Mesenchymal stem cell (in vitro differentiated cells and primary cell): ENCODE measurements around the gene TAAR6.

ENCODE experiments used
- DNase-seq: peaks from one replicate; pipeline ENCODE4 v3.0.0-alpha.2; 2013
- H2AFZ ChIP-seq: one replicate; pipeline ENCODE4 v1.6.1; 2013; ENCODE audit warnings: low read depth, mild to moderate bottlenecking, control low read depth, inconsistent platforms, low read length, moderate library complexity
- H2AK5ac ChIP-seq: 2 replicates; pipeline ENCODE4 v1.6.1; 2013; ENCODE audit warnings: low read length, moderate library complexity, mild to moderate bottlenecking, inconsistent platforms; ENCODE audit not compliant: severe bottlenecking
- H2BK120ac ChIP-seq: one replicate; pipeline ENCODE4 v1.6.1; 2013; ENCODE audit warnings: low read depth, mild to moderate bottlenecking, inconsistent platforms, low read length, moderate library complexity
- H2BK12ac ChIP-seq, 2 experiments: one replicate each; pipeline ENCODE4 v1.6.1; 2013; ENCODE audit warnings: inconsistent platforms in 2 of 2, low read length in 2 of 2, mild to moderate bottlenecking in 2 of 2, moderate library complexity in 2 of 2, control low read depth in 1 of 2
- H2BK15ac ChIP-seq: one replicate; pipeline ENCODE4 v1.6.1; 2013; ENCODE audit warnings: mild to moderate bottlenecking, low read depth, inconsistent platforms; ENCODE audit not compliant: poor library complexity, severe bottlenecking
- H2BK5ac ChIP-seq: 2 replicates; pipeline ENCODE4 v1.6.1; 2013; ENCODE audit warnings: low read depth, mild to moderate bottlenecking, low read length, control low read depth, inconsistent platforms; ENCODE audit not compliant: poor library complexity, severe bottlenecking
- H3K14ac ChIP-seq, 2 experiments: one replicate each; pipeline ENCODE4 v1.6.1; 2013; ENCODE audit warnings: inconsistent platforms in 2 of 2, low read length in 2 of 2, control low read depth in 1 of 2, mild to moderate bottlenecking in 1 of 2, moderate library complexity in 1 of 2
- H3K18ac ChIP-seq, 2 experiments: one replicate each; pipeline ENCODE4 v1.6.1; 2013; ENCODE audit warnings: inconsistent platforms in 2 of 2, low read length in 2 of 2, control low read depth in 1 of 2, low read depth in 1 of 2, mild to moderate bottlenecking in 1 of 2
- H3K23ac ChIP-seq, 2 experiments: one replicate each; pipeline ENCODE4 v1.6.1; 2013; ENCODE audit warnings: inconsistent platforms in 2 of 2, low read length in 2 of 2, mild to moderate bottlenecking in 2 of 2, moderate library complexity in 2 of 2, control low read depth in 1 of 2
- H3K27ac ChIP-seq: 2 replicates; pipeline ENCODE4 v1.5.1; 2013; ENCODE audit warnings: mild to moderate bottlenecking, moderate library complexity, low read length, control low read depth, inconsistent platforms; ENCODE audit not compliant: poor library complexity, severe bottlenecking
- H3K27me3 ChIP-seq, 2 experiments: 2 replicates each; pipeline versions ENCODE4 v1.6.1 to v1.7.0; 2013; ENCODE audit warnings: low read length in 2 of 2, mild to moderate bottlenecking in 2 of 2, moderate library complexity in 2 of 2, control low read depth in 1 of 2, inconsistent platforms in 1 of 2; ENCODE audit not compliant: control insufficient read depth in 1 of 2, insufficient read depth in 1 of 2
- H3K36me3 ChIP-seq, 2 experiments: 2 replicates each; pipeline versions ENCODE4 v1.6.1 to v1.7.0; 2013; ENCODE audit warnings: low read length in 2 of 2, control low read depth in 1 of 2, inconsistent platforms in 1 of 2, low read depth in 1 of 2, mild to moderate bottlenecking in 1 of 2; ENCODE audit not compliant: insufficient read depth in 2 of 2, control insufficient read depth in 1 of 2
- H3K4ac ChIP-seq, 2 experiments: one replicate each; pipeline ENCODE4 v1.6.1; 2013; ENCODE audit warnings: inconsistent platforms in 2 of 2, low read length in 2 of 2, mild to moderate bottlenecking in 2 of 2, moderate library complexity in 2 of 2, control low read depth in 1 of 2, low read depth in 1 of 2
- H3K4me1 ChIP-seq: 2 replicates; pipeline ENCODE4 v1.6.1; 2013; ENCODE audit warnings: low read depth, low read length, control low read depth; ENCODE audit not compliant: control insufficient read depth, insufficient read depth
- H3K4me2 ChIP-seq: 2 replicates; pipeline ENCODE4 v1.6.1; 2013; ENCODE audit warnings: low read length, mild to moderate bottlenecking, inconsistent platforms; ENCODE audit not compliant: poor library complexity, severe bottlenecking
- H3K4me3 ChIP-seq, 2 experiments: 2 replicates each; pipeline versions ENCODE4 v1.5.1 to v1.7.0; 2013; ENCODE audit warnings: low read length in 2 of 2, mild to moderate bottlenecking in 2 of 2, control low read depth in 1 of 2, low read depth in 1 of 2; ENCODE audit not compliant: insufficient read depth in 1 of 2
- H3K79me1 ChIP-seq: replicated peaks from 2 replicates; pipeline ENCODE4 v1.6.1; 2013; ENCODE audit warnings: mild to moderate bottlenecking, control low read depth, low read length, inconsistent platforms; ENCODE audit not compliant: poor library complexity, severe bottlenecking
- H3K9ac ChIP-seq: 2 replicates; pipeline ENCODE4 v1.7.0; 2013; ENCODE audit warnings: mild to moderate bottlenecking, low read length, moderate library complexity
- H3K9me3 ChIP-seq: 2 replicates; pipeline ENCODE4 v1.7.0; 2013; ENCODE audit warnings: mild to moderate bottlenecking, low read length; ENCODE audit not compliant: control insufficient read depth
- H4K8ac ChIP-seq: one replicate; pipeline ENCODE4 v1.6.1; 2013; ENCODE audit warnings: inconsistent platforms, mild to moderate bottlenecking, low read length, moderate library complexity
- H4K91ac ChIP-seq: one replicate; pipeline ENCODE4 v1.6.1; 2013; ENCODE audit warnings: mild to moderate bottlenecking, low read length, inconsistent platforms
- WGBS: methylation state at CpG from one replicate; pipeline ENCODE4 v1.1.7; 2013; ENCODE audit warnings: mixed read lengths; 5-methylcytosine and 5-hydroxymethylcytosine counted together

Gene TAAR6

DNA sequence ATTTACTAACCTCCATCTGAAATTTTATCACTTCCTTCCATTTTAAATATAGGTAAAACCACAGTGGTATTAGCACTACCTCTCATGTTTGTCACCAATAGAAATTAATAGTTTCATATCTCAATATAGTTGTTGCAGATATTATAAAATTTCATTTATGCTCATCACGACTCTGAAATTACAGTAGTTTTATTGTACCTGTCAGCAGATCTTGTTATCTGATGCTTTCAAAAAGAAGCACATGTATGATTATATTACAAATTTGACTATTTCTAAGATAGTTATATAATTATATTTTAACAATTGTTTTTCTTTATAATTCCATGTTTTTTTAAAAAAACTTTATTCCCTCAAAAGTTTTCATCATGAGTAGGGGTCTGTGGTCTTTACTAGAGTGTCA, 14.6 kb downstream of the TAAR6 start:
- H3K36me3 ChIP-seq, result no peaks in the 10 kb centered on the region

GRCh38 chr6:132587424-132587823, 17.3 kb downstream of the TAAR6 start:
- H4K91ac ChIP-seq, result no peak overlapping the region
- no peak overlapping the region for H3K4me3 ChIP-seq
- H2BK5ac ChIP-seq, result no peak overlapping the region
- H4K8ac ChIP-seq, result no peak overlapping the region
- H2BK15ac ChIP-seq, result no peak overlapping the region
- H3K36me3 ChIP-seq, result no peaks in the 10 kb centered on the region
- no peak overlapping the region for H2BK12ac ChIP-seq
- no peak overlapping the region for H2BK120ac ChIP-seq
- no CpG with 5 or more reads among the region's 2 CpGs for WGBS
- no peak overlapping the region for H3K23ac ChIP-seq
- H3K9ac ChIP-seq, result no peak overlapping the region
- H2AFZ ChIP-seq, result no peak overlapping the region
- no peak overlapping the region for H3K4me2 ChIP-seq
- no peak overlapping the region for H2AK5ac ChIP-seq
- no peak for DNase-seq
- H3K9me3 ChIP-seq, result no peaks in the 10 kb centered on the region
- H3K18ac ChIP-seq, result no peak overlapping the region
- H3K79me1 ChIP-seq, result no peaks in the 10 kb centered on the region
- H3K4ac ChIP-seq, result no peak overlapping the region
- no peak overlapping the region for H3K14ac ChIP-seq
- H3K27ac ChIP-seq, result no peak overlapping the region
- H3K27me3 ChIP-seq, result peaks cover 14 to 18% of the 10 kb centered on the region in 2 experiments
- no peaks in the 10 kb centered on the region for H3K4me1 ChIP-seq

More for the DNA sequence above, 14.6 kb downstream of the TAAR6 start:
- Histone ChIP-seq H3K27ac (no peak overlapping the region), H2AFZ (no peak overlapping the region), H3K4me2 (no peak overlapping the region), H3K4me1 (no peaks in the 10 kb centered on the region), H3K23ac (no peak overlapping the region), H2BK120ac (no peak overlapping the region), H4K91ac (no peak overlapping the region), H2BK5ac (no peak overlapping the region), H3K4me3 (no peak overlapping the region), H3K14ac (no peak overlapping the region), H4K8ac (no peak overlapping the region), H3K18ac (no peak overlapping the region), H3K79me1 (no peaks in the 10 kb centered on the region), H2BK12ac (no peak overlapping the region), H2AK5ac (no peak overlapping the region), H3K27me3 (peaks cover 28 to 33% of the 10 kb centered on the region in 2 experiments), H3K9ac (no peak overlapping the region), H2BK15ac (no peak overlapping the region), H3K4ac (no peak overlapping the region), H3K9me3 (peaks cover 5% of the 10 kb centered on the region)
- WGBS, result no CpG with 5 or more reads among the region's 1 CpG
- no peak for DNase-seq

DNA sequence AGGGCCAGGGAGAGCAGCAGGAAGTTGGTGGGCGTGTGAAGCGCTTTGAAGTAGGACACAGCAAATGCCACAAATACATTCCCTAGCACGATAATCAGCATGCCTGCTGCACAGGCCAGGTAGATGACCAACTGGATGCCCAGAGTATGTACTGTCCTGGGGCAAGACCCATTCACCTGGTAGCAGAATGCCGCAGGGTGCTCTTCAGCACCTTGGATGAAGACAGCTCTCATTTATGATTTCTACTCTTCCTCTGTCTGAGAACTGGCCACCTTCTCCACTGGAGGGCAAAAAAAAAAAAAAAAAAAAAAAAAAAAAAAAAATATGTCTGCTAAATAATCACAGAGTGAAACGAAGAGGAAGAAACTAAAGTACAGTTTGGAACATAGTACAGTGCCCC, 19.3 kb downstream of the TAAR6 start, which contains the start of gene TAAR5:
TAAR5 (minus strand) TSS at position 288 of the 400 bp plus-strand sequence; CDS start at position 233, 55 bp downstream.
- no peaks in the 10 kb centered on the region for H3K79me1 ChIP-seq
- no peak within 1 kb of the TSS for H4K91ac ChIP-seq
- no peak within 1 kb of the TSS for H2BK12ac ChIP-seq
- no peak within 1 kb of the TSS for H2BK5ac ChIP-seq
- no peak within 1 kb of the TSS for H3K18ac ChIP-seq
- H2AFZ ChIP-seq, result no peak within 1 kb of the TSS
- no peak within 1 kb of the TSS for H3K27ac ChIP-seq
- H3K4me2 ChIP-seq, result no peak within 1 kb of the TSS
- no peak within 1 kb of the TSS for H3K14ac ChIP-seq
- H2AK5ac ChIP-seq, result no peak within 1 kb of the TSS
- no peak within 1 kb of the TSS for H2BK15ac ChIP-seq
- H3K4me1 ChIP-seq, result no peaks in the 10 kb centered on the region
- H3K4ac ChIP-seq, result no peak within 1 kb of the TSS
- DNase-seq, result no peak
- 92% methylated on average over 4 of the region's 5 CpGs for WGBS
- H4K8ac ChIP-seq, result no peak within 1 kb of the TSS
- no peak within 1 kb of the TSS for H3K4me3 ChIP-seq
- H3K9me3 ChIP-seq, result no peaks in the 10 kb centered on the region
- H2BK120ac ChIP-seq, result no peak within 1 kb of the TSS
- H3K23ac ChIP-seq, result no peak within 1 kb of the TSS
- no peaks in the 10 kb centered on the region for H3K36me3 ChIP-seq
- H3K9ac ChIP-seq, result no peak within 1 kb of the TSS
- H3K27me3 ChIP-seq, result peaks cover 2 to 7% of the 10 kb centered on the region in 2 experiments

DNA sequence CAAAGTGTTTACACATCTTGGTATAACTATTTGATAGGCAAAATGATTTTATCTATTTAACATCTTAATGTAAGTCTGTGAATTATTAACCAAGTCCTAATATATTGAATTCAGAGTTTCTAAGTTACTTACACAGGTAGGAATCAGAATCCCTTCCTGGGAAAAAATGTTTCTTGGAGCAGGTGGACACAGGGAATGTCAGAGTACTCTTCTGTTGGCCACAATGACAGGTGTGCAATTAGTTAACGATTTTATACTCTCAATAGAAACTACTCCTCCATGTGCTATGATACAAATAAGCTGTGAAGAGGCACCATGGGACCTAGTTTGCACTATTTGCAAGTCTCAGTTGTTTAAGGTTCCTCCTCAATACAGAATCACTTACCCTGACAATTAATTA, 20.2 kb downstream of the TAAR6 start:
- no peak overlapping the region for H2BK5ac ChIP-seq
- no peak overlapping the region for H3K27ac ChIP-seq
- H3K23ac ChIP-seq, result no peak overlapping the region
- no peak overlapping the region for H3K14ac ChIP-seq
- no peak overlapping the region for H4K8ac ChIP-seq
- peaks cover 0 to 7% of the 10 kb centered on the region in 2 experiments for H3K27me3 ChIP-seq
- no peak overlapping the region for H3K9ac ChIP-seq
- H3K4ac ChIP-seq, result no peak overlapping the region
- no CpG with 5 or more reads among the region's 1 CpG for WGBS
- no peak overlapping the region for H3K18ac ChIP-seq
- H3K4me2 ChIP-seq, result no peak overlapping the region
- no peaks in the 10 kb centered on the region for H3K4me1 ChIP-seq
- H4K91ac ChIP-seq, result no peak overlapping the region
- no peak for DNase-seq
- no peak overlapping the region for H2BK120ac ChIP-seq
- H3K9me3 ChIP-seq, result no peaks in the 10 kb centered on the region
- H2BK15ac ChIP-seq, result no peak overlapping the region
- no peak overlapping the region for H3K4me3 ChIP-seq
- no peak overlapping the region for H2AK5ac ChIP-seq
- no peak overlapping the region for H2AFZ ChIP-seq
- H3K79me1 ChIP-seq, result no peaks in the 10 kb centered on the region
- H2BK12ac ChIP-seq, result no peak overlapping the region
- H3K36me3 ChIP-seq, result no peaks in the 10 kb centered on the region
